GM21526 (cell line): ENCODE data around the gene TMEM126B.
"Not testable (repeated sequence)": the region's sequence is repeated elsewhere in the genome, so short reads cannot be mapped to it uniquely, and the experiment has no call there.

Experiments
- ATAC-seq: cut with Tn5 transposase; IDR thresholded peaks from one replicate; pipeline ENCODE4 v1.9.1; 2021; ENCODE audit warnings: moderate library complexity; ENCODE audit not compliant: unreplicated experiment, low FRiP score

The TMEM126B gene

GRCh38 chr11:85627998-85628770 is at the start of gene TMEM126B:
TSS of gene TMEM126B (plus strand) at chr11:85628593. CDS start at chr11:85628608, 15 bp downstream.
- peak; percentile 99 for ATAC-seq

- ATAC-seq, result no peak
Observed at GRCh38 chr11:85582111-85582510, 46.3 kb upstream of the TMEM126B start.

- no peak for ATAC-seq
Observed at GRCh38 chr11:85589373-85589772, 39.0 kb upstream of the TMEM126B start.

GRCh38 chr11:85590848-85591483 is 37.4 kb upstream of the TMEM126B start:
- ATAC-seq, result peak; percentile 55

- peak; percentile 71 for ATAC-seq
Observed at GRCh38 chr11:85595285-85595884, 33.0 kb upstream of the TMEM126B start.

- ATAC-seq, result no peak
Observed at GRCh38 chr11:85596886-85597285, 31.5 kb upstream of the TMEM126B start.

GRCh38 chr11:85599083-85599482 is 29.3 kb upstream of the TMEM126B start:
- no peak for ATAC-seq

GRCh38 chr11:85602526-85603213 is 25.7 kb upstream of the TMEM126B start:
- ATAC-seq, result no peak

GRCh38 chr11:85603220-85603619 is 25.2 kb upstream of the TMEM126B start:
- no peak for ATAC-seq

- not testable (repeated sequence) for ATAC-seq
Observed at GRCh38 chr11:85606237-85606636, 22.2 kb upstream of the TMEM126B start.

GRCh38 chr11:85608621-85609020 is 19.8 kb upstream of the TMEM126B start:
- not testable (repeated sequence) for ATAC-seq

- not testable (repeated sequence) for ATAC-seq
Observed at GRCh38 chr11:85609286-85609685, 19.1 kb upstream of the TMEM126B start.

- not testable (repeated sequence) for ATAC-seq
Observed at GRCh38 chr11:85611643-85612042, 16.8 kb upstream of the TMEM126B start.

GRCh38 chr11:85619499-85619898 is 8.9 kb upstream of the TMEM126B start:
- no peak for ATAC-seq

GRCh38 chr11:85620256-85620655 is 8.1 kb upstream of the TMEM126B start:
- no peak for ATAC-seq

GRCh38 chr11:85626496-85626895 is 1.9 kb upstream of the TMEM126B start:
- no peak for ATAC-seq

GRCh38 chr11:85627332-85627997 is 928 bp upstream of the TMEM126B start, which contains the start of gene DLG2:
TSS of gene DLG2 (minus strand) at chr11:85627344.
- no peak for ATAC-seq

GRCh38 chr11:85628771-85629341 is 463 bp downstream of the TMEM126B start:
- peak; percentile 11 for ATAC-seq

GRCh38 chr11:85634747-85635146 is 6.4 kb downstream of the TMEM126B start:
- ATAC-seq, result no peak

GRCh38 chr11:85643191-85643614 is 14.8 kb downstream of the TMEM126B start:
- no peak for ATAC-seq
